SU-DHL-6 (cell line): ENCODE results near the gene ATP2A1.

ENCODE experiments used
- H2AFZ ChIP-seq: fragments of 200-600 bp; sonication (generic); 2 replicates; pipeline ENCODE4 v1.6.1; 2014; ENCODE audit warnings: low read depth, mild to moderate bottlenecking, moderate library complexity, mixed read lengths, antibody characterized with exemption, low read length; ENCODE audit not compliant: severe bottlenecking
- H3F3A ChIP-seq: fragments of 200-600 bp; shearing (Covaris generic); 2 replicates; pipeline ENCODE4 v1.6.0; 2016; ENCODE audit warnings: antibody characterized with exemption, mild to moderate bottlenecking; ENCODE audit not compliant: insufficient read depth
- H3K27ac ChIP-seq: fragments of 200-600 bp; sonication (generic); 2 replicates; pipeline ENCODE4 v1.5.1; 2016; ENCODE audit warnings: low read depth, mild to moderate bottlenecking, low read length, moderate library complexity, mixed read lengths
- H3K27me3 ChIP-seq: fragments of 200-600 bp; sonication (generic), shearing (Covaris generic); 2 replicates; pipeline ENCODE4 v1.6.0; 2014; ENCODE audit warnings: mild to moderate bottlenecking, low read length
- H3K36me3 ChIP-seq: fragments of 200-600 bp; sonication (generic); 2 replicates; pipeline ENCODE4 v1.6.1; 2014; ENCODE audit warnings: mild to moderate bottlenecking, low read length, mixed read lengths
- H3K4me2 ChIP-seq: fragments of 300-600, 200-600 bp; shearing (Covaris generic), sonication (generic); 2 replicates; pipeline ENCODE4 v1.6.0; 2014; ENCODE audit warnings: low read length, low read depth, mild to moderate bottlenecking; ENCODE audit not compliant: poor library complexity, severe bottlenecking
- H3K4me3 ChIP-seq: fragments of 200-600 bp; sonication (generic); 2 replicates; pipeline ENCODE4 v1.5.1; 2014; ENCODE audit warnings: antibody characterized with exemption, low read length, mild to moderate bottlenecking, mixed read lengths; ENCODE audit not compliant: insufficient read depth, poor library complexity, severe bottlenecking
- H3K79me2 ChIP-seq: fragments of 200-600 bp; sonication (generic); 2 replicates; pipeline ENCODE4 v1.6.1; 2014; ENCODE audit warnings: mild to moderate bottlenecking, low read length, moderate library complexity; ENCODE audit not compliant: insufficient read depth
- H3K9ac ChIP-seq: fragments of 200-600 bp; sonication (generic); 2 replicates; pipeline ENCODE4 v1.7.0; 2014; ENCODE audit warnings: mild to moderate bottlenecking, low read length
- H3K9me2 ChIP-seq: fragments of 200-600 bp; sonication (generic); replicated peaks from 2 replicates; pipeline ENCODE4 v1.6.1; 2014; ENCODE audit warnings: low read length; ENCODE audit not compliant: insufficient read depth
- H3K9me3 ChIP-seq: fragments of 200-600 bp; sonication (generic); 2 replicates; pipeline ENCODE4 v1.6.1; 2014; ENCODE audit warnings: low read length, mixed read lengths; ENCODE audit not compliant: insufficient read depth
- H4K20me1 ChIP-seq: fragments of 200-600 bp; sonication (generic); 2 replicates; pipeline ENCODE4 v1.6.1; 2014; ENCODE audit warnings: low read depth, mild to moderate bottlenecking, antibody characterized with exemption, low read length, moderate library complexity, mixed read lengths
- EZH2phosphoT487 ChIP-seq: fragments of 200-600 bp; sonication (generic), shearing (Covaris generic); conservative IDR thresholded peaks from 2 replicates; pipeline ENCODE4 v1.6.1; 2018; ENCODE audit warnings: mild to moderate bottlenecking, antibody characterized with exemption, low read length, moderate library complexity, mixed read lengths
- TF ChIP-seq, protein P1 (sequence below): fragments of 200-600 bp; sonication (generic); IDR thresholded peaks from one replicate; pipeline ENCODE4 v1.5.1; 2017; ENCODE audit warnings: antibody characterized with exemption, mild to moderate bottlenecking, low read length, moderate library complexity; ENCODE audit not compliant: insufficient read depth, poor library complexity, severe bottlenecking

Gene ATP2A1

DNA sequence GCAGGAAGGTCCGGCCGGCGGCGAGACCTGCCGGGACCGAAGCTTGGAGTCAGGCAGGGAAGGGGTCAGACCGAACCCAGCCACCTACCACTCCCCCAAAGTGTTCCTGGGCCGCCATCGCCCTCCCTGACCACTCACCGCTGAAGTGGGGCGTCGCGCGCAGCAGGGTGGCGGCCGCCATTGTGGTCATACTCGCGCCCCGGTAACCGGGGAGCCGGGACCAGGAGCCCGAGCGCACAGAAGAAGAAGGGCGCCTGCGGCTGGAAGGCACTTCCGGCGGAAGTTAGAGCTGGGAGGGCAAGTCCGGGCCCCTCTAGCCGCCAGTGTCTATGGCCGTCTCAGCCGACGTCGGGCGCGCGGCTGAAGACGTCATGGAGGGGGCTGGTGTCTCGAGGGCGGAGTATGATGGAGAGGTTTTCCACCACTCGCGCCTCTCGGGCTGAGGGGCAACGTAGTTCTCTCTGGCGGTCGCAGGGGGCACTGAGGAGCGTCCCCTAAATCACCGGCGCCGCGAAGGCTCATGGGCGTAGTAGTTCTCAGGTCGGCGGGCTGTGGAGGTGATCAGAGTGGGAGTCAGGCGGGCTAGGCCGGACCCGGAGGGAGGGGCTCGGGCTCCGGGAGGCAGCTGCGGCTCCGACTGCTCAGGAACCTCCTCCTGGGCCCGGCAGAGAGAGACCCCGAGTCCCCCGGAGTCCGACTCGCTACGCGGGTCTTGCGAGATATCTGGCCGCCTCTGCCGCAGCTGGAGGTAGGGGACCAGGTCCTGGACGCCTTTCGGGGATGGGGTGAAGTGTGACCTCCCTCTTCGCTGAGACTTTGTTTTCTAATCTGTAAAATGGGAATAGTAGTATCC is 32.0 kb upstream of the ATP2A1 start, which contains the start of gene TUFM:
TUFM (minus strand) TSS at position 269 of the 853 bp plus-strand sequence; CDS start at position 190, 79 bp downstream.
- H3K9ac ChIP-seq, result peak within 1 kb of the TSS; percentile 98
- peaks cover 30% of the 10 kb centered on the region for H3K79me2 ChIP-seq
- no peaks in the 10 kb centered on the region for H3K27me3 ChIP-seq
- peaks cover 5% of the 10 kb centered on the region; the same call in 1 of the 2 replicates for H4K20me1 ChIP-seq
- H2AFZ ChIP-seq, result peak within 1 kb of the TSS; percentile 62
- no peaks in the 10 kb centered on the region for H3F3A ChIP-seq
- H3K36me3 ChIP-seq, result no peaks in the 10 kb centered on the region; the same call in 1 of the 2 replicates
- peak within 1 kb of the TSS; percentile 35 for H3K27ac ChIP-seq
- H3K4me2 ChIP-seq, result peak within 1 kb of the TSS; percentile 72
- H3K9me2 ChIP-seq, result no peaks in the 10 kb centered on the region
- H3K9me3 ChIP-seq, result no peaks in the 10 kb centered on the region
- TF ChIP-seq EZH2phosphoT487, result no peak
- TF ChIP-seq, protein P1, sequence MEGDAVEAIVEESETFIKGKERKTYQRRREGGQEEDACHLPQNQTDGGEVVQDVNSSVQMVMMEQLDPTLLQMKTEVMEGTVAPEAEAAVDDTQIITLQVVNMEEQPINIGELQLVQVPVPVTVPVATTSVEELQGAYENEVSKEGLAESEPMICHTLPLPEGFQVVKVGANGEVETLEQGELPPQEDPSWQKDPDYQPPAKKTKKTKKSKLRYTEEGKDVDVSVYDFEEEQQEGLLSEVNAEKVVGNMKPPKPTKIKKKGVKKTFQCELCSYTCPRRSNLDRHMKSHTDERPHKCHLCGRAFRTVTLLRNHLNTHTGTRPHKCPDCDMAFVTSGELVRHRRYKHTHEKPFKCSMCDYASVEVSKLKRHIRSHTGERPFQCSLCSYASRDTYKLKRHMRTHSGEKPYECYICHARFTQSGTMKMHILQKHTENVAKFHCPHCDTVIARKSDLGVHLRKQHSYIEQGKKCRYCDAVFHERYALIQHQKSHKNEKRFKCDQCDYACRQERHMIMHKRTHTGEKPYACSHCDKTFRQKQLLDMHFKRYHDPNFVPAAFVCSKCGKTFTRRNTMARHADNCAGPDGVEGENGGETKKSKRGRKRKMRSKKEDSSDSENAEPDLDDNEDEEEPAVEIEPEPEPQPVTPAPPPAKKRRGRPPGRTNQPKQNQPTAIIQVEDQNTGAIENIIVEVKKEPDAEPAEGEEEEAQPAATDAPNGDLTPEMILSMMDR, result peak; percentile 38
- peak within 1 kb of the TSS; percentile 76 for H3K4me3 ChIP-seq

DNA sequence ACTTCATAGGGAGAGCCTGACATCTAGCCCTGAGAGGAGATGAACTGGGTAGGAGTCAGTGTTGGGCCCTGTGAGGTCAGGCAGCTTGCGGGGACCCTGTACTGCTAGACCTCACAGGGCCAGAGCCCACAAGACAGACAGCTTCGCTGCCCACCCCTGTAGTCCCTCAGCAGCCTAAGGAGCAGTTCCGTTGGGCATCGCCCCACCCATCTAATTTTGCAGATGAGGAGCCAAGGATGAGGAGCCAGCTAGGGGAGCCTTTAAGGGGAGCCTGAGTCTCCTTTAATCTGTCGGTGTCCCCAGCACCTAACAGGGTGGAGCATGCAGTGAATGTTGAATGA is 31.4 kb upstream of the ATP2A1 start:
- H3K9me2 ChIP-seq, result no peaks in the 10 kb centered on the region
- no peaks in the 10 kb centered on the region; the same call in 1 of the 2 replicates for H3K36me3 ChIP-seq
- 0 out of 2 replicates have a peak overlapping the region, but pooled peaks have one; percentile 14 for H3K27ac ChIP-seq
- H2AFZ ChIP-seq, result peak overlapping the region; percentile 62
- H3K4me2 ChIP-seq, result peak overlapping the region; percentile 68
- peak overlapping the region; percentile 98 for H3K9ac ChIP-seq
- H4K20me1 ChIP-seq, result peaks cover 5% of the 10 kb centered on the region; the same call in 1 of the 2 replicates
- TF ChIP-seq, protein P1, result no peak
- no peak for TF ChIP-seq EZH2phosphoT487
- H3K4me3 ChIP-seq, result peak overlapping the region; percentile 76
- H3K9me3 ChIP-seq, result no peaks in the 10 kb centered on the region
- no peaks in the 10 kb centered on the region for H3F3A ChIP-seq
- H3K27me3 ChIP-seq, result no peaks in the 10 kb centered on the region
- peaks cover 30% of the 10 kb centered on the region for H3K79me2 ChIP-seq

DNA sequence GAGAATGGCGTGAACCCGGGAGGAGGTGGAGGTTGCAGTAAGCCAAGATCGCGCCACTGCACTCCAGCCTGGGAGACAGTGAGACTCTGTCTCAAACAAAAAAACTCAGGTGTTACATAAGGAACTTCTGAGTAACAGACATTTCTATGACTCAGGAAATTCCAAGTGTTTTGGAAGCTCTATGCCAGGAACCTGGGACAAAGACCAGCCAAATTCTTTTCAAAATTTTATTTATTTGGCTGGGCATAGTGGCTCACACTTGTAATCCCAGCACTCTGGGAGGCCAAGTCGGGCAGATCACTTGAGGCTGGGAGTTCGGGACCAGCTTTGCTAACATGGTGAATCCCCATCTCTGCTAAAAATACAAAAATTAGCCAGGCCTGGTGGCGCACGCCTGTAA is 19.9 kb upstream of the ATP2A1 start:
- no peak overlapping the region for H3K27ac ChIP-seq
- H3K9ac ChIP-seq, result no peak overlapping the region
- H3K4me2 ChIP-seq, result no peak overlapping the region
- no peaks in the 10 kb centered on the region for H3K27me3 ChIP-seq
- H3K9me2 ChIP-seq, result no peaks in the 10 kb centered on the region
- H3K4me3 ChIP-seq, result no peak overlapping the region
- no peak overlapping the region for H2AFZ ChIP-seq
- H4K20me1 ChIP-seq, result no peaks in the 10 kb centered on the region
- H3K9me3 ChIP-seq, result no peaks in the 10 kb centered on the region
- no peak for TF ChIP-seq EZH2phosphoT487
- TF ChIP-seq, protein P1, result no peak
- peaks cover 9% of the 10 kb centered on the region; the same call in 1 of the 2 replicates for H3F3A ChIP-seq
- H3K79me2 ChIP-seq, result peaks cover 14% of the 10 kb centered on the region; the same call in 1 of the 2 replicates
- no peaks in the 10 kb centered on the region for H3K36me3 ChIP-seq
